SK-N-SH (cell line): ENCODE data around the gene RPL7A. TPM values are rescaled to one million over a fixed set of nuclear protein-coding genes. Genes with fewer than 3 reads are reported as not detected.

Experiments
- CTCF ChIA-PET: fragments of 300-600, 350-600 bp; formaldehyde crosslinking; extraction: SDS; loops from one replicate; lab custom pipeline; 2021; lab: Yijun Ruan, JAX
- POLR2A ChIA-PET: fragments of 350-600 bp; sonication (Branson Sonifier 250); formaldehyde crosslinking; extraction: SDS; loops from one replicate; lab custom pipeline; 2020; ENCODE audit warnings: antibody characterized with exemption, inconsistent platforms; lab: Yijun Ruan, JAX
- DNase-seq: peaks from one replicate; pipeline ENCODE4 v3.0.0; 2012
- H2AFZ ChIP-seq: fragments of 200-600 bp; sonication (generic); 2 replicates; pipeline ENCODE4 v1.8.1; 2016; ENCODE audit warnings: antibody characterized with exemption, mild to moderate bottlenecking, low read depth
- H3F3A ChIP-seq: fragments of 200-600 bp; sonication (generic); replicated peaks from 2 replicates; pipeline ENCODE3; 2016; ENCODE audit warnings: antibody characterized with exemption, mild to moderate bottlenecking; ENCODE audit not compliant: insufficient read depth
- H3K27ac ChIP-seq, 2 experiments: fragments of 200-500 bp in 1 of 2; fragments of 200-600 bp in 1 of 2; sonication (Bioruptor generic) in 1 of 2; sonication (generic), shearing (Covaris generic) in 1 of 2; 2 replicates each; pipeline versions ENCODE4 v1.5.1 to v1.6.1; 2014 to 2016; ENCODE audit warnings: low read depth in 2 of 2, inconsistent platforms in 1 of 2, low read length in 1 of 2, mild to moderate bottlenecking in 1 of 2, mixed read lengths in 1 of 2
- H3K27me3 ChIP-seq: fragments of 200-600 bp; sonication (generic), shearing (Covaris generic); 2 replicates; pipeline ENCODE4 v1.6.1; 2016; ENCODE audit warnings: mixed run types; ENCODE audit not compliant: insufficient read depth
- H3K36me3 ChIP-seq, 2 experiments: fragments of 200-500 bp in 1 of 2; fragments of 200-600 bp in 1 of 2; sonication (Bioruptor generic) in 1 of 2; sonication (generic) in 1 of 2; replicated peaks in 1 of 2; 2 replicates each; pipeline versions ENCODE3 to v1.5.1; 2014 to 2016; ENCODE audit warnings: low read length in 1 of 2, mild to moderate bottlenecking in 1 of 2; ENCODE audit not compliant: insufficient read depth in 2 of 2, control insufficient read depth in 1 of 2
- H3K4me1 ChIP-seq, 2 experiments: fragments of 200-500 bp in 1 of 2; fragments of 200-600 bp in 1 of 2; sonication (Bioruptor generic) in 1 of 2; sonication (generic), shearing (Covaris generic) in 1 of 2; 2 replicates each; pipeline versions ENCODE4 v1.5.1 to v1.6.1; 2014 to 2016; ENCODE audit warnings: low read depth in 1 of 2, low read length in 1 of 2, mixed run types in 1 of 2; ENCODE audit not compliant: insufficient read depth in 2 of 2, control insufficient read depth in 1 of 2
- H3K4me2 ChIP-seq: fragments of 200-600 bp; sonication (generic), shearing (Covaris generic); 2 replicates; pipeline ENCODE4 v1.6.1; 2017; ENCODE audit warnings: mixed run types
- H3K4me3 ChIP-seq, 2 experiments: fragments of 200-500 bp in 1 of 2; fragments of 200-600 bp in 1 of 2; sonication (Bioruptor generic) in 1 of 2; sonication (generic), shearing (Covaris generic) in 1 of 2; 2 replicates each; pipeline versions ENCODE4 v1.5.1 to v1.8.1; 2014 to 2016; ENCODE audit warnings: low read depth in 2 of 2, inconsistent platforms in 1 of 2, low read length in 1 of 2, mild to moderate bottlenecking in 1 of 2, mixed read lengths in 1 of 2, moderate library complexity in 1 of 2
- H3K79me2 ChIP-seq: fragments of 200-600 bp; sonication (generic); 2 replicates; pipeline ENCODE4 v1.8.1; 2017; ENCODE audit warnings: mild to moderate bottlenecking; ENCODE audit not compliant: insufficient read depth
- H3K9ac ChIP-seq: fragments of 200-600 bp; sonication (generic); 2 replicates; pipeline ENCODE4 v1.6.1; 2017; ENCODE audit warnings: mixed run types
- H3K9me2 ChIP-seq: fragments of 200-600 bp; sonication (generic); 2 replicates; pipeline ENCODE4 v1.6.1; 2017; ENCODE audit warnings: mixed run types
- H3K9me3 ChIP-seq: fragments of 200-600 bp; sonication (generic); 2 replicates; pipeline ENCODE4 v1.6.1; 2017; ENCODE audit warnings: mixed run types, mild to moderate bottlenecking, moderate library complexity
- H4K20me1 ChIP-seq: fragments of 200-600 bp; sonication (generic); 2 replicates; pipeline ENCODE4 v1.6.1; 2017; ENCODE audit warnings: mild to moderate bottlenecking, mixed run types; ENCODE audit not compliant: insufficient read depth
- CHD2 ChIP-seq: fragments of 150-350 bp; IDR thresholded peaks from 2 replicates; pipeline ENCODE4 v1.6.1; 2018; ENCODE audit warnings: low read length; ENCODE audit not compliant: partially characterized antibody
- CTCF ChIP-seq: fragments of 200-600 bp; sonication (generic); IDR thresholded peaks from 2 replicates; pipeline ENCODE4 v1.6.1; 2017; ENCODE audit warnings: antibody characterized with exemption, mild to moderate bottlenecking, moderate library complexity
- ELF1 ChIP-seq: IDR thresholded peaks from 2 replicates; pipeline ENCODE4 v1.4.0; 2012
- EP300 ChIP-seq, 2 experiments: IDR thresholded peaks; 2 replicates each; pipeline versions ENCODE4 v1.4.0 to v1.6.1; 2012; ENCODE audit warnings: borderline replicate concordance in 1 of 2, low read depth in 1 of 2, low read length in 1 of 2
- FOSL2 ChIP-seq: IDR thresholded peaks from 2 replicates; pipeline ENCODE4 v1.4.0; 2012; ENCODE audit warnings: low read depth, mild to moderate bottlenecking, moderate library complexity, borderline replicate concordance
- GABPA ChIP-seq: IDR thresholded peaks from 2 replicates; pipeline ENCODE4 v1.4.0; 2012; ENCODE audit warnings: low read depth, mild to moderate bottlenecking
- JUND ChIP-seq: IDR thresholded peaks from 2 replicates; pipeline ENCODE4 v1.4.0; 2012
- MAX ChIP-seq: IDR thresholded peaks from 2 replicates; pipeline ENCODE4 v1.4.0; 2012; ENCODE audit warnings: low read depth
- MXI1 ChIP-seq: IDR thresholded peaks from 2 replicates; pipeline ENCODE4 v1.6.1; 2012; ENCODE audit warnings: mild to moderate bottlenecking, low read depth, low read length, improper control_type of control experiment
- NFIC ChIP-seq: IDR thresholded peaks from 2 replicates; pipeline ENCODE4 v1.4.0; 2012; ENCODE audit warnings: borderline replicate concordance
- POLR2AphosphoS5 ChIP-seq: IDR thresholded peaks from 2 replicates; pipeline ENCODE4 v1.6.1; 2012; ENCODE audit warnings: low read depth, low read length
- RAD21 ChIP-seq: IDR thresholded peaks from 2 replicates; pipeline ENCODE4 v1.6.1; 2012; ENCODE audit warnings: mild to moderate bottlenecking, low read length
- REST ChIP-seq: IDR thresholded peaks from 2 replicates; pipeline ENCODE4 v1.6.1; 2012; ENCODE audit warnings: mild to moderate bottlenecking, low read depth, low read length, moderate library complexity
- RFX5 ChIP-seq: IDR thresholded peaks from 2 replicates; pipeline ENCODE4 v1.6.1; 2012; ENCODE audit warnings: mild to moderate bottlenecking, improper control_type of control experiment, low read length
- RXRA ChIP-seq: IDR thresholded peaks from 2 replicates; pipeline ENCODE4 v1.4.0; 2012; ENCODE audit warnings: low read depth, mild to moderate bottlenecking, borderline replicate concordance
- SIN3A ChIP-seq: IDR thresholded peaks from 2 replicates; pipeline ENCODE4 v1.6.1; 2012; ENCODE audit warnings: low read depth, mild to moderate bottlenecking, low read length, moderate library complexity, borderline replicate concordance
- SMC3 ChIP-seq: IDR thresholded peaks from 2 replicates; pipeline ENCODE4 v1.6.1; 2012; ENCODE audit warnings: low read depth, low read length, improper control_type of control experiment
- TCF12 ChIP-seq: IDR thresholded peaks from 2 replicates; pipeline ENCODE4 v1.4.0; 2012
- USF1 ChIP-seq: IDR thresholded peaks from 2 replicates; pipeline ENCODE4 v1.4.0; 2012; ENCODE audit warnings: low read depth, borderline replicate concordance
- USF2 ChIP-seq: fragments of 150-350 bp; IDR thresholded peaks from 2 replicates; pipeline ENCODE4 v1.6.1; 2017; ENCODE audit warnings: antibody characterized with exemption, low read length, low read depth, borderline replicate concordance
- YY1 ChIP-seq: IDR thresholded peaks from 2 replicates; pipeline ENCODE4 v1.4.0; 2012; ENCODE audit warnings: low read depth, mild to moderate bottlenecking
- ZBTB33 ChIP-seq: IDR thresholded peaks from 2 replicates; pipeline ENCODE4 v1.4.0; 2012; ENCODE audit warnings: low read depth, borderline replicate concordance
- WGBS: methylation state at CpG from one replicate; pipeline ENCODE4 v1.1.6; 2017; ENCODE audit warnings: low lambda C conversion rate; 5-methylcytosine and 5-hydroxymethylcytosine counted together
- polyA plus RNA-seq, 3 experiments: library from polyadenylated mRNA; depleted of rRNA; stranded (reverse); fragments of >200 nt; gene quantifications; 2 replicates each; pipeline ENCODE4 v1.2.3, GENCODE V29; 2012

Gene RPL7A
- polyA plus RNA-seq (2012; rRNA removed): 3,936 and 4,121 TPM in 2 replicates
- polyA plus RNA-seq (2012; cell fraction: cytosol; rRNA removed): 3,968 and 4,002 TPM in 2 replicates
- polyA plus RNA-seq (2012; cell fraction: nucleus; rRNA removed): 1,782 and 2,085 TPM in 2 replicates

- POLR2A ChIA-PET: interaction anchor here (0.7 to 1.7 kb wide), 14 partner anchors 8 to 181 kb away, joined by 3 to 16 read pairs (median 4); partner anchors contain the start of genes CACFD1, STKLD1, SURF1 and SURF2
- 2% methylated on average over 26 of the region's 64 CpGs for whole genome bisulfite sequencing
- Histone ChIP-seq H3K27ac (peak within 1 kb of the TSS; percentile 89 to 97), H3K4me3 (peak within 1 kb of the TSS; percentile 99), H3K27me3 (no peaks in the 10 kb centered on the region), H3K36me3 (peaks cover 43 to 70% of the 10 kb centered on the region in 2 experiments), H3K4me1 (peaks cover 8 to 27% of the 10 kb centered on the region in 2 experiments; a peak in 2 of 4 replicates), H3F3A (peaks cover 37% of the 10 kb centered on the region), H3K79me2 (peaks cover 54% of the 10 kb centered on the region), H2AFZ (peak within 1 kb of the TSS; percentile 9; the same call in 1 of the 2 replicates), H4K20me1 (peaks cover 43% of the 10 kb centered on the region), H3K4me2 (peak within 1 kb of the TSS; percentile 94), H3K9me3 (no peaks in the 10 kb centered on the region), H3K9ac (peak within 1 kb of the TSS; percentile 99), H3K9me2 (no peaks in the 10 kb centered on the region)
- DNase-seq: peak; percentile 92
- CTCF ChIA-PET: interaction anchor here (0.7 to 1.7 kb wide), 4 partner anchors 8 to 1480 kb away, joined by 3 to 6 read pairs (median 4); partner anchors contain the start of genes SURF1 and SURF2
- no peak for TF ChIP-seq RFX5
- TF ChIP-seq CHD2: peak; percentile 99
- TF ChIP-seq USF2: 0 out of 2 replicates have a peak, but pooled peaks have one; percentile 17
- peak in 1 of 2 experiments; percentile 38; a peak in 1 of 4 replicates for TF ChIP-seq EP300 (IDR thresholded peaks at IDR 0.05; ENCODE audit: borderline replicate concordance in 1 of 2, low read depth in 1 of 2, low read length in 1 of 2)
- peak; percentile 53 for TF ChIP-seq GABPA
- TF ChIP-seq ELF1: peak; percentile 43; the same call in 1 of the 2 replicates
- peak; percentile 10; the same call in 1 of the 2 replicates for TF ChIP-seq MXI1
- TF ChIP-seq SIN3A: peak; percentile 94
- TF ChIP-seq TCF12: peak; percentile 35; the same call in 1 of the 2 replicates
- TF ChIP-seq JUND: no peak
- peak; percentile 88 for TF ChIP-seq MAX
- peak; percentile 62; the same call in 1 of the 2 replicates for TF ChIP-seq REST
- no peak for TF ChIP-seq RAD21
- no peak for TF ChIP-seq CTCF
- TF ChIP-seq NFIC: 0 out of 2 replicates have a peak, but pooled peaks have one; percentile 17
- no peak for TF ChIP-seq USF1
- no peak for TF ChIP-seq SMC3
- no peak for TF ChIP-seq FOSL2
- TF ChIP-seq RXRA: no peak
- TF ChIP-seq POLR2AphosphoS5: peak; percentile 100
- TF ChIP-seq YY1: peak; percentile 93
- peak; percentile 99 for TF ChIP-seq ZBTB33
These were observed at the start of gene RPL7A, which contains the start of gene MED22 for GRCh38 chr9:133347985-133348717. TSS of gene RPL7A (plus strand) at chr9:133348218. CDS start at chr9:133348244, 26 bp downstream. TSS of gene MED22 (minus strand) at chr9:133348131. CDS start at chr9:133346662, 1,469 bp downstream.
